Mucosa of rectum (tissue), 2 donors: ENCODE data around the gene TMC4.
A peak's percentile ranks its signal among the peaks of the same experiment; 100 is the strongest.

ENCODE experiments used
- H3K27ac ChIP-seq, 2 donors: one replicate each; pipeline ENCODE4 v1.7.0; 2013; ENCODE audit warnings: inconsistent platforms in 2 of 2, low read depth in 2 of 2, low read length in 2 of 2
- H3K27me3 ChIP-seq, 2 donors: one replicate each; pipeline ENCODE4 v1.7.0; 2013; ENCODE audit warnings: low read length in 2 of 2; ENCODE audit not compliant: control insufficient read depth in 2 of 2, insufficient read depth in 2 of 2
- H3K36me3 ChIP-seq, 2 donors: one replicate each; pipeline ENCODE4 v1.7.0; 2013; ENCODE audit warnings: low read length in 2 of 2; ENCODE audit not compliant: control insufficient read depth in 2 of 2, insufficient read depth in 2 of 2
- H3K4me1 ChIP-seq, 2 donors: one replicate each; pipeline ENCODE4 v1.7.0; 2013; ENCODE audit warnings: low read length in 2 of 2, mild to moderate bottlenecking in 1 of 2; ENCODE audit not compliant: control insufficient read depth in 2 of 2, insufficient read depth in 2 of 2
- H3K4me3 ChIP-seq, 2 donors: one replicate each; pipeline ENCODE4 v1.7.0; 2013; ENCODE audit warnings: low read length in 2 of 2
- H3K9ac ChIP-seq, 2 donors: one replicate each; pipeline ENCODE4 v1.7.0; 2013; ENCODE audit warnings: low read length in 2 of 2, low read depth in 1 of 2, mild to moderate bottlenecking in 1 of 2
- H3K9me3 ChIP-seq, 2 donors: one replicate each; pipeline ENCODE4 v1.7.0; 2013; ENCODE audit warnings: low read length in 2 of 2; ENCODE audit not compliant: control insufficient read depth in 2 of 2
- donor health status: healthy.
- donor health status: Normal muscosa, but diverticular disease.

Gene TMC4

GRCh38 chr19:54115109-54116063 lies 57.6 kb downstream of the TMC4 start, which contains the start of the genes PRPF31 and TFPT:
Gene PRPF31, plus strand, starts transcription at chr19:54115754. Its CDS starts 2,525 bp downstream, at chr19:54118279.
Gene TFPT, minus strand, starts transcription at chr19:54115657. Its CDS starts 388 bp downstream, at chr19:54115269.
- peak within 1 kb of the TSS; percentile 90 to 94 for H3K27ac ChIP-seq
- no peaks in the 10 kb centered on the region for H3K27me3 ChIP-seq
- peak within 1 kb of the TSS; percentile 88 to 95 for H3K9ac ChIP-seq
- H3K4me1 ChIP-seq: peaks cover 14 to 18% of the 10 kb centered on the region in 2 donors
- H3K36me3 ChIP-seq: peaks cover 14 to 18% of the 10 kb centered on the region in 2 donors
- no peaks in the 10 kb centered on the region for H3K9me3 ChIP-seq
- peak within 1 kb of the TSS; percentile 94 for H3K4me3 ChIP-seq

DNA sequence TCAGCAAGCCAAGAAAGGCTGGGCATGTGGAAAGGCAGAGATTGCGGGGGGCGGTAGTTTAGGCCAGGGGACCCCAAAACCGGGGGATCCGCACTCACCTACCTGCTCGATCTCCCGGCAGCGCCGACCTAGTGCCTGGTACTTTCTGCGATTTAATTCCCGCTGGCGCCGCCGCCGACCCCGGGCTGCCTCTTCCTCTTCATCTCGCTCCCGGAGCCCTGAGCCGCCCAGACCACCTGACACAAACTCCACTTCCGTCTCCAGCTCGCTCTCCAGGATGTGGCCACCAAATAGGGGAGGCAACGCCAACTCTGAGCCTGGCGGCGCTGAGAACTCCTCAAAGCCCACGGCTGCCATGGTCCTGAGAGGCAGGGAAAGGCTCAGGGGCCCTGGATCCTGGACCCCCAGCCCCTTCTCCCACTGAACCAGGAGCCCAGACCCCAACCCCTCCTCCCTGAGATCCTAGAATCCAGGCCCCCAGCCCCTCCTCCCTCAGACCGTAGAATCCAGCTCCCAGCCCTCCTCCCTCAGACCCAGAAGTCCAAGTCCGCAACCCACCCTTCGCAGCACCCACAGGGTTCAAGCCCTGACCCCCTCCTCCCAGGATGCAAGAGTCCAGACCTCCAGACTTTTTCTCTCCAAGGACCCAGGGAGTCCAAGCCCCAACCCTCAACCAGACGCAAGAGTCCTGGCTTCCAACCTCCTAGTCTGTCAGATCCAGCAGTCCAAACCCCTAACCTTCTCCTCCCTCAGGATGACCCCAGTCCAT lies 58.4 kb downstream of the TMC4 start:
- H3K9me3 ChIP-seq: no peaks in the 10 kb centered on the region
- peaks cover 14 to 18% of the 10 kb centered on the region in 2 donors for H3K4me1 ChIP-seq
- H3K36me3 ChIP-seq: peaks cover 16 to 19% of the 10 kb centered on the region in 2 donors
- no peaks in the 10 kb centered on the region for H3K27me3 ChIP-seq
- H3K27ac ChIP-seq: peak overlapping the region; percentile 19 to 94
- peak overlapping the region; percentile 88 to 95 for H3K9ac ChIP-seq
- H3K4me3 ChIP-seq: peak overlapping the region; percentile 94
